GM12891 (cell line): Measurements from ENCODE around the gene HSD17B2.

Experiments
- PAX5 ChIP-seq: IDR thresholded peaks from 2 replicates; pipeline ENCODE4 v1.6.1; 2011; ENCODE audit warnings: low read length, moderate library complexity, mild to moderate bottlenecking; ENCODE audit not compliant: insufficient read depth, severe bottlenecking
- POLR2A ChIP-seq: IDR thresholded peaks from 2 replicates; pipeline ENCODE4 v1.6.1; 2011; ENCODE audit warnings: low read depth, low read length, control low read depth
- POLR2AphosphoS5 ChIP-seq: IDR thresholded peaks from 2 replicates; pipeline ENCODE4 v1.6.1; 2011; ENCODE audit warnings: low read depth, low read length, control low read depth
- POU2F2 ChIP-seq: IDR thresholded peaks from 2 replicates; pipeline ENCODE4 v1.6.1; 2011; ENCODE audit warnings: low read depth, mild to moderate bottlenecking, control low read depth, low read length, moderate library complexity
- SPI1 ChIP-seq: IDR thresholded peaks from 2 replicates; pipeline ENCODE4 v1.6.1; 2011; ENCODE audit warnings: low read depth, low read length, control low read depth
- TAF1 ChIP-seq: IDR thresholded peaks from 2 replicates; pipeline ENCODE4 v1.6.1; 2011; ENCODE audit warnings: low read depth, low read length, control low read depth

GRCh38 chr16:82020051-82020450, 15.0 kb upstream of the HSD17B2 start:
- no peak for TF ChIP-seq POLR2A
- no peak for TF ChIP-seq POLR2AphosphoS5
- no peak for TF ChIP-seq SPI1
- TF ChIP-seq TAF1: no peak
- TF ChIP-seq POU2F2: no peak
- no peak for TF ChIP-seq PAX5
